ENCODE results near the gene GRIN2B. TPM values are rescaled to one million over a fixed set of nuclear protein-coding genes. Genes with fewer than 3 reads are reported as not detected.

Gene GRIN2B
- total RNA-seq, 1 donor from 2014 or later, result 1.4 TPM

DNA sequence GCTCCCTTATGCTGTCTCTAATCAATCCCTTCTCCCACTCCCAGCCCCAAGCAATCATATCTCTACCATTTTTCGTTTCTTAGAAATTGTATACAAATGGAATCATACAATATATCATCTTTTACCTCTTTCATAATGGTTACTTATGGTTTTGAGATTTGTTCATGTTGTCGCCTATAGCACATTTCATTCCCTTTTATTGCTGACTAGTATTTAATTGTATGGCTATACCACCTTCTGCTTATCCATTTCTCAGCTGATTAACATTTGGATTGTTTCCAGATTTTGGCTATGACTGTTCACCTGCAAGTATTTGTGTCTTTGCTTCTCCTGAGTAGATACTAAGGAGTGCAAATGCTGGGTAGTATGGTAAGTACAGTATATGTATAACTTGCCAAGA lies 36.7 kb upstream of the GRIN2B start:
- FAIRE-seq, result no peak
- no peak overlapping the region for H3K27ac Mint-ChIP-seq (ENCODE audit: unreplicated experiment)
- TF ChIP-seq EZH2 (IDR thresholded peaks at IDR 0.05; ENCODE audit: insufficient read depth, low read length), result no peak
- TF ChIP-seq, protein P1, sequence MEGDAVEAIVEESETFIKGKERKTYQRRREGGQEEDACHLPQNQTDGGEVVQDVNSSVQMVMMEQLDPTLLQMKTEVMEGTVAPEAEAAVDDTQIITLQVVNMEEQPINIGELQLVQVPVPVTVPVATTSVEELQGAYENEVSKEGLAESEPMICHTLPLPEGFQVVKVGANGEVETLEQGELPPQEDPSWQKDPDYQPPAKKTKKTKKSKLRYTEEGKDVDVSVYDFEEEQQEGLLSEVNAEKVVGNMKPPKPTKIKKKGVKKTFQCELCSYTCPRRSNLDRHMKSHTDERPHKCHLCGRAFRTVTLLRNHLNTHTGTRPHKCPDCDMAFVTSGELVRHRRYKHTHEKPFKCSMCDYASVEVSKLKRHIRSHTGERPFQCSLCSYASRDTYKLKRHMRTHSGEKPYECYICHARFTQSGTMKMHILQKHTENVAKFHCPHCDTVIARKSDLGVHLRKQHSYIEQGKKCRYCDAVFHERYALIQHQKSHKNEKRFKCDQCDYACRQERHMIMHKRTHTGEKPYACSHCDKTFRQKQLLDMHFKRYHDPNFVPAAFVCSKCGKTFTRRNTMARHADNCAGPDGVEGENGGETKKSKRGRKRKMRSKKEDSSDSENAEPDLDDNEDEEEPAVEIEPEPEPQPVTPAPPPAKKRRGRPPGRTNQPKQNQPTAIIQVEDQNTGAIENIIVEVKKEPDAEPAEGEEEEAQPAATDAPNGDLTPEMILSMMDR (IDR thresholded peaks at IDR 0.05; ENCODE audit: insufficient read depth, low read depth, low read length), result no peak

GRCh38 chr12:14010989-14011388 lies 29.6 kb upstream of the GRIN2B start:
- Histone ChIP-seq H3K27ac (ENCODE audit: low read depth, low read length) (no peak overlapping the region), H3K4me2 (ENCODE audit: low read length) (no peak overlapping the region), H3K9ac (ENCODE audit: low read length) (no peak overlapping the region), H3K27me3 (ENCODE audit: insufficient read depth, low read length) (no peaks in the 10 kb centered on the region), H3K4me3 (ENCODE audit: insufficient read depth, low read depth, low read length) (no peak overlapping the region), H3K79me2 (ENCODE audit: insufficient read depth, low read length) (no peaks in the 10 kb centered on the region), H3K36me3 (ENCODE audit: insufficient read depth, low read length) (no peaks in the 10 kb centered on the region), H3K9me3 (ENCODE audit: insufficient read depth, low read depth, low read length) (no peaks in the 10 kb centered on the region), H4K20me1 (ENCODE audit: insufficient read depth, low read length) (no peaks in the 10 kb centered on the region), H2AFZ (ENCODE audit: low read depth, low read length) (no peak overlapping the region), H3K4me1 (ENCODE audit: insufficient read depth, low read length) (no peaks in the 10 kb centered on the region)
- no peak for TF ChIP-seq EZH2 (IDR thresholded peaks at IDR 0.05; ENCODE audit: insufficient read depth, low read length)
- TF ChIP-seq, protein P1 (IDR thresholded peaks at IDR 0.05; ENCODE audit: insufficient read depth, low read depth, low read length), result no peak
- FAIRE-seq (no peak), DNase-seq (ENCODE audit: low read depth) (no peak)
- Mint-ChIP-seq H3K27me3 (ENCODE audit: low read depth, unreplicated experiment) (no peaks in the 10 kb centered on the region), H3K27ac (ENCODE audit: unreplicated experiment) (no peak overlapping the region), H3K4me1 (ENCODE audit: low read depth, unreplicated experiment) (no peaks in the 10 kb centered on the region), H3K4me3 (ENCODE audit: unreplicated experiment) (no peak overlapping the region), H3K9me3 (ENCODE audit: unreplicated experiment) (peaks cover 7% of the 10 kb centered on the region), H3K36me3 (ENCODE audit: low read depth, unreplicated experiment) (no peaks in the 10 kb centered on the region)

More for the DNA sequence above, 36.7 kb upstream of the GRIN2B start:
- Histone ChIP-seq H3K4me2 (ENCODE audit: low read length) (no peak overlapping the region), H3K27me3 (ENCODE audit: insufficient read depth, low read length) (no peaks in the 10 kb centered on the region), H3K4me3 (ENCODE audit: insufficient read depth, low read depth, low read length) (no peak overlapping the region), H4K20me1 (ENCODE audit: insufficient read depth, low read length) (no peaks in the 10 kb centered on the region), H3K79me2 (ENCODE audit: insufficient read depth, low read length) (no peaks in the 10 kb centered on the region), H3K9ac (ENCODE audit: low read length) (no peak overlapping the region), H3K27ac (ENCODE audit: low read depth, low read length) (no peak overlapping the region), H2AFZ (ENCODE audit: low read depth, low read length) (no peak overlapping the region), H3K36me3 (ENCODE audit: insufficient read depth, low read length) (no peaks in the 10 kb centered on the region), H3K9me3 (ENCODE audit: insufficient read depth, low read depth, low read length) (no peaks in the 10 kb centered on the region), H3K4me1 (ENCODE audit: insufficient read depth, low read length) (no peaks in the 10 kb centered on the region)
- Mint-ChIP-seq H3K27me3 (ENCODE audit: low read depth, unreplicated experiment) (no peaks in the 10 kb centered on the region), H3K36me3 (ENCODE audit: low read depth, unreplicated experiment) (no peaks in the 10 kb centered on the region), H3K9me3 (ENCODE audit: unreplicated experiment) (no peaks in the 10 kb centered on the region), H3K4me3 (ENCODE audit: unreplicated experiment) (no peak overlapping the region), H3K4me1 (ENCODE audit: low read depth, unreplicated experiment) (no peaks in the 10 kb centered on the region)
- DNase-seq (ENCODE audit: low read depth), result no peak

- no peaks in the 10 kb centered on the region for H3K27me3 Mint-ChIP-seq (ENCODE audit: low read depth, unreplicated experiment)
- Histone ChIP-seq H3K9ac (ENCODE audit: low read length) (no peak overlapping the region), H2AFZ (ENCODE audit: low read depth, low read length) (no peak overlapping the region), H3K4me3 (ENCODE audit: insufficient read depth, low read depth, low read length) (no peak overlapping the region), H3K9me3 (ENCODE audit: insufficient read depth, low read depth, low read length) (no peaks in the 10 kb centered on the region), H3K4me2 (ENCODE audit: low read length) (no peak overlapping the region), H3K4me1 (ENCODE audit: insufficient read depth, low read length) (no peaks in the 10 kb centered on the region), H4K20me1 (ENCODE audit: insufficient read depth, low read length) (no peaks in the 10 kb centered on the region), H3K27me3 (ENCODE audit: insufficient read depth, low read length) (no peaks in the 10 kb centered on the region), H3K79me2 (ENCODE audit: insufficient read depth, low read length) (no peaks in the 10 kb centered on the region), H3K27ac (ENCODE audit: low read depth, low read length) (no peak overlapping the region), H3K36me3 (ENCODE audit: insufficient read depth, low read length) (no peaks in the 10 kb centered on the region)
- H3K4me1 Mint-ChIP-seq (ENCODE audit: low read depth, unreplicated experiment), result no peaks in the 10 kb centered on the region
- H3K36me3 Mint-ChIP-seq (ENCODE audit: low read depth, unreplicated experiment), result no peaks in the 10 kb centered on the region
- no peak for TF ChIP-seq EZH2 (IDR thresholded peaks at IDR 0.05; ENCODE audit: insufficient read depth, low read length)
- TF ChIP-seq, protein P1 (IDR thresholded peaks at IDR 0.05; ENCODE audit: insufficient read depth, low read depth, low read length), result no peak
- H3K9me3 Mint-ChIP-seq (ENCODE audit: unreplicated experiment), result peaks cover 4% of the 10 kb centered on the region
- no peak overlapping the region for H3K4me3 Mint-ChIP-seq (ENCODE audit: unreplicated experiment)
- FAIRE-seq (no peak), DNase-seq (ENCODE audit: low read depth) (no peak)
- no peak overlapping the region for H3K27ac Mint-ChIP-seq (ENCODE audit: unreplicated experiment)
Measured at GRCh38 chr12:14007639-14008038, 26.2 kb upstream of the GRIN2B start.
